ENCODE results near the gene ASS1.

ASS1 gene

GRCh38 chr9:130437011-130437789 lies 7.6 kb upstream of the ASS1 start:
- DNase-seq: no peak

GRCh38 chr9:130438382-130438981 lies 6.3 kb upstream of the ASS1 start:
- DNase-seq: no peak

- no peak for DNase-seq
Measured at GRCh38 chr9:130441031-130441430, 3.7 kb upstream of the ASS1 start.

- no peak for DNase-seq
Measured at GRCh38 chr9:130442746-130443455, 1.9 kb upstream of the ASS1 start.

DNA sequence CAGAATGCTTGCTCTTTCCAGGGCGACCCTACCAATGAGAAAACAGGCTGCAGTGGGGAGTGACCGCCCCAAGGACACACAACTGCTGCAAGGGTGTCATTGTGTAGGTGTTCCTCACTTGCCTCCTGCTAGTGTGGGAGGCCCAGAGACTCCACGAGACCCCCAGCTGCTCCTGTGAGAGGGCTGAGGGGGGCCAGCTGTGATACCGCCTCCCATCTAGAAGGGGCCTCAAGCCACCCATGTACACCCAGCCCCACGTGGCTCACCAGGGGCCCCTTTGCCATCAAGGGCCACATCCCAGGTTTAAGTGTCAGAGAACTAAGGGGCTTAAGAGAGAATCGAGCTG lies 1.3 kb upstream of the ASS1 start:
- no peak for DNase-seq

- no peak for DNase-seq
Measured at GRCh38 chr9:130443840-130444492, 795 bp upstream of the ASS1 start.

DNA sequence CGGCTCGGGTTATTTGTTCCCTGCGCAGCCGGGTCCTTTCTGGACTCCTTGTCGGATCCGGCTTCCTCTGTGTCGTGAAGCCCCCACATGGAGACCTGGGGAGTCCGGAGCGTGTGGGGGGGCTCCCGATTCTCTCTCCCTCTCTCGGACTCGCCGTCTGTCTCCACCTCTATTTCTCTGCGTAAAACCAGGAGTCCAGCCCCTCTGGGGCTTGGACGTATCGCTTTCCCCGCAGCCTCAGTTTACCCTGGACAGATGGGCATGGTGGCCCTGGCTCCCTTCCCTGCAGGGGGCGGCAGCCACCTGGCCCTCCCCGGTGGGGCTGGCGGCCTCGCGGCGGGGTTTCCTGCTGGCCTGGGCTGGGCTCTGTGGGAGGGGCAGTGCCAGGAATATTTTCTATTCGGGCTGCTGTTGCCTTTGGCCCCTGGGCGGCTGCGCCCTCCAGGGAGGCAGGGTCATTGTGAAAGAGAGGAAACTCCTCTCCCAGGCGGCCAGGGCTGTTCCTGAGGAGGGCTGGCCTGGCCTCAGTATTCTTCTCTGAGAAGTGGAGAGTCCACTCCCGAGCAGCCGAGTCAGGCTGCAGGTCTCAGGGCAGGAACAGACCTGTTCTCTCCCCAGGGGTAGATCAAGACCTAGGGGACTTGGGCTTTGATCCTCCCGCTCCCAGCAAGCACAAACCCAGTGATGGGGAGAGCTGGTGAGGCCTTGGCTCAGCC lies 665 bp downstream of the ASS1 start:
- DNase-seq: no peak

GRCh38 chr9:130446101-130446861 lies 1.5 kb downstream of the ASS1 start:
- peak; percentile 38 for DNase-seq

- peak; percentile 79 for DNase-seq
Measured at GRCh38 chr9:130447193-130447816, 2.5 kb downstream of the ASS1 start.

DNA sequence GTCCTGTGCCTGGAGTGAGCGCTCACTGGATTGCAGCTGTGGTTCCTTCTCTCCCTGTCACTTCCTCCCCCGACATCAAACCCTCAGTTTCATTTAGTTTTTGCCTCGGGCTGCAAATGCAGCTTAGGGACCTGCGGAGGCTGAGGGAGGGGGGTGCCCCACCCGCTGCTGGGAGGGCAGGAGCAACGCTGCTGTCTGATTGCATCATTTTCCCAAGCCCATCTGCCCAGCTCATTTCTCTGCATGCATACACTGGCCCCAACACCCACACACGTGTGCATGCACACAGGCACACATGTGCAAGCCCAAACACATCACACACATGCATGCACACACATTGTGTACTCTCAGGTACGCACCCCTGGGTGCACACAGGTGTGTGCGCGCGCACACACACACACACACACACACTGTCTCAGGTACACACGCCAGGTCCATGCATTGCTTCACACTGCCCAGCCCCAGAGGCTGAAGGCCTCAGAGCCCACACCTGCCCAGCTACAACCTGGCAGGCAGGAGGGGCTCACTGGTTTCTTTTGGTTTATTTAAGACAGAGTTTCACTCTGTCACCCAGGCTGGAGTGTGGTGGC lies 3.4 kb downstream of the ASS1 start:
- no peak for DNase-seq

- DNase-seq: no peak
Measured at GRCh38 chr9:130448771-130449603, 4.2 kb downstream of the ASS1 start.

- no peak for DNase-seq
Measured at GRCh38 chr9:130450344-130451003, 5.7 kb downstream of the ASS1 start.

GRCh38 chr9:130451004-130451390 lies 6.2 kb downstream of the ASS1 start:
- DNase-seq: no peak

DNA sequence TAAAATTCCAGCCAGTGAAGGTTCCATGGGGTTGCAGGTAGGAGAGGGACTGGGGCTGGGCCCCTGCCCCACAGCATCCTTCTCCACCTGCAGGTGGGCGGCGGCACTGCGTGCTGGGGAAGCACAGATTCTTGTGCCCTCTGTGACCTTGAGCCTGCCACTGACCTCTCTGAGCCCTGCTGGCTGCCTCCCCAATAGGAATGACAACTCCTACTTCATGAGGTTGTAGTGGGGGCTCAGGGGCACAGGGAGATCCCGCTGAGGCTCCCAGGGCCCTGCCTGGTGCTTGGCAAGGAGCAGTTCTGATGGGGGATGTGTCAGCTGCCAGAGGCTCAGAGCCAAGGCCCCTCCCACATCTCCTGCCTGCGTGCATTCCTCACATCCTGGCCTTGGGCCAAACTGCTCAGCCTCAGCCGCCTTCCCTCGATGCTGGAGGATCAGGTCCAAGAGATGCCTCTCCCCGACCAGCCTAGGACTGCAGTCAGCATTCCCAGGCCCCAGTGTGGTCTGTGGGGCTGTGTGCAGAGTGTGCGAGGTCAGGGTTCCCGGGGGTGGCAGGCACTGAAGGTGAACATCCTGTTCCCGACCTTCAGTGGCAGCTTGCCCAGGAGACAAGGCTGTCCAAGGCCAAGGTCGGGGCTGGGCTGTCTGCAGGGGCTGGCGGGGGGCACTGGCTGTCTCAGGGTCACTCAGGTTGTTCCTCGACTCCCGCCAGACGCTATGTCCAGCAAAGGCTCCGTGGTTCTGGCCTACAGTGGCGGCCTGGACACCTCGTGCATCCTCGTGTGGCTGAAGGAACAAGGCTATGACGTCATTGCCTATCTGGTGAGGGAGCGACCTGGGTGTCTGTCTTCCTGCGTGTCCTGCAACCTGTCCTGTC lies 7.0 kb downstream of the ASS1 start:
- DNase-seq: peak; percentile 92

DNA sequence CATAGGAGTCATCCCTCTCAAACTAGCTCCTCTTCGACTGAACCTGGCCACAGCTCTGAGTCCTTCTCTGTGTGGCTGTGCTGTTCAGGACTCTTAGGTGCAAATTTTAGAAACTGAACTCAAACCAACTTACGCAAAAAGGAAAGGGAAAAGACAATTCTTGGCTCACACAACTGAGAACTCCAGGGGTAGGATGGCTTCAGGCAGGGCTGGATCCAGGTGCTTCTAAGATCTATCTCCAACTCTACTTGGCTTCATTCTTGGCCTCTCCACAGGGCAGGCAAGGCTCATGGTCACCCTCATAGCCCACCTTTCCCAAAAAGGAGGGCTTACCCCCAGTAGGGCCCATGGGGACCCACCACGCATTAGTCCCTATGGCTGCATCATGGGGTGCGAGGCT lies 8.1 kb downstream of the ASS1 start:
- DNase-seq: no peak

- DNase-seq: peak; percentile 76
Measured at GRCh38 chr9:130453487-130453886, 8.7 kb downstream of the ASS1 start.

DNA sequence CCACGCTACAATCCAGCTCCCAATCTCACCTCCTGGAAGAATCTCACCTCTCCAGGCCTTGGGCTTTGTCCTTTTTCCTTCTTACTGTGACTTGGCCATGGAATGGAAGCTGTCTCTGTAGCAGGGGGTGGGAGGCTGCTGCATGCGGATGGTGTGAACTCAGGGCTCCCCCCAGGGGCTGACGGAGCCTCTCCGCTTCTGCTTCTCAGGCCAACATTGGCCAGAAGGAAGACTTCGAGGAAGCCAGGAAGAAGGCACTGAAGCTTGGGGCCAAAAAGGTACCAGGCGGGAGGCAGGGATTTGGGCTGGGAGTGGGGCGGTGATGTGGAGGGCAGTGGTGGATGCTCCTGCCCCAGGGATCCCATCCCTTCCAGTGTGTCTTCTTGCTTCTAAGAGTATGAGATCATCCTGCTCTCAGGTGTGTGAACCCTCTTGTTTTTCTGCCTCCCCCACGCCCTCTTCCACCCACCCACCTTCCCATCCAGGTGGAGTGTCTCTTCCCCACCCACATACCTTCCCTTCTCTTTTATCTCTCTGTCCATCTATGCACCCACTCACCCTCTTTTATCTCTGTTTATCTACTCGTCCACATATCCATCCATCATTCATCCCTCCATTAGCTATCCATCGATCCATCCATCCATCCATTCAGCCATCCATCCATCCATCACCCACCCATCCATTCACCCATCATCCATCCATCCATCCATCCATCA lies 9.5 kb downstream of the ASS1 start:
- DNase-seq: no peak

DNA sequence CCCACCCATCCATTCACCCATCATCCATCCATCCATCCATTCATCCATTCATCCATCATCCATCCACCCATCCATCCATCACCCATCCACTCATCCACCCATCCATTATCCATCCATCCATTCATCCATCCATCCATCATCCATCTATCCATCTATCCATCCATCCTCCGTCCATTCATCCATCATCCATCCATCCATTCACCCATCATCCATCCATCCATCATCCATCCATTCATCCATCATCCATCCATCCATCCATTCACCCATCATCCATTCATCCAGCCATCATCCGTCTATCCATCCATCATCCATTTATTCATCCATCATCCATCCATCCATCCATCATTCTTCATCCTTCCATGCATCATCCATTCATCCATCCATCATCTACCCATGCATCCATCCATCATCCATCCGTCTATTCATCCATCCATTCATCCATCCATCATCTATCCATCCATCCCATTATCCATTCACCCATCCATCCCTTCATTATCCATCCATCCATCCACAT lies 10.1 kb downstream of the ASS1 start:
- no peak for DNase-seq
